ENCODE measurements around the gene ACER3.

Gene ACER3

GRCh38 chr11:76974179-76974891 is 113.6 kb downstream of the ACER3 start:
- no peaks in the 10 kb centered on the region for H3K27me3 ChIP-seq (ENCODE audit: control insufficient read depth, insufficient read depth, low read length)
- no peaks in the 10 kb centered on the region for H3K36me3 ChIP-seq (ENCODE audit: control insufficient read depth, insufficient read depth, low read length)
- H2AFZ ChIP-seq = no peak overlapping the region
- no peak overlapping the region for H3K27ac ChIP-seq
- H3K79me2 ChIP-seq = no peaks in the 10 kb centered on the region
- TF ChIP-seq CTCF (IDR thresholded peaks at IDR 0.05) = no peak
- no peak overlapping the region for H3K4me2 ChIP-seq (ENCODE audit: low read length)
- no peaks in the 10 kb centered on the region for H3K4me1 ChIP-seq
- no peak overlapping the region for H3K4me3 ChIP-seq (ENCODE audit: low read depth, low read length)
- H3K9me3 ChIP-seq (ENCODE audit: control insufficient read depth, low read length) = no peaks in the 10 kb centered on the region
- H3K9ac ChIP-seq = no peak overlapping the region

- TF ChIP-seq CTCF (IDR thresholded peaks at IDR 0.05) = no peak
- Histone ChIP-seq H3K4me1 (no peaks in the 10 kb centered on the region), H3K4me2 (ENCODE audit: low read length) (no peak overlapping the region), H3K4me3 (ENCODE audit: low read depth, low read length) (no peak overlapping the region), H3K9ac (no peak overlapping the region), H2AFZ (no peak overlapping the region), H3K79me2 (no peaks in the 10 kb centered on the region), H3K27me3 (ENCODE audit: control insufficient read depth, insufficient read depth, low read length) (no peaks in the 10 kb centered on the region), H3K36me3 (ENCODE audit: control insufficient read depth, insufficient read depth, low read length) (no peaks in the 10 kb centered on the region), H3K27ac (no peak overlapping the region), H3K9me3 (ENCODE audit: control insufficient read depth, low read length) (no peaks in the 10 kb centered on the region)
Observed at GRCh38 chr11:76975513-76975912, 114.8 kb downstream of the ACER3 start.

GRCh38 chr11:76977791-76978190 is 117.1 kb downstream of the ACER3 start:
- Histone ChIP-seq H2AFZ (no peak overlapping the region), H3K9ac (no peak overlapping the region), H3K4me1 (no peaks in the 10 kb centered on the region), H3K4me3 (ENCODE audit: low read depth, low read length) (no peak overlapping the region), H3K4me2 (ENCODE audit: low read length) (no peak overlapping the region), H3K27me3 (ENCODE audit: control insufficient read depth, insufficient read depth, low read length) (no peaks in the 10 kb centered on the region), H3K79me2 (no peaks in the 10 kb centered on the region), H3K36me3 (ENCODE audit: control insufficient read depth, insufficient read depth, low read length) (no peaks in the 10 kb centered on the region), H3K9me3 (ENCODE audit: control insufficient read depth, low read length) (no peaks in the 10 kb centered on the region), H3K27ac (no peak overlapping the region)
- TF ChIP-seq CTCF (IDR thresholded peaks at IDR 0.05) = no peak

GRCh38 chr11:76978239-76978638 is 117.5 kb downstream of the ACER3 start:
- Histone ChIP-seq H3K27ac (no peak overlapping the region), H3K4me1 (no peaks in the 10 kb centered on the region), H2AFZ (no peak overlapping the region), H3K4me2 (ENCODE audit: low read length) (no peak overlapping the region), H3K9me3 (ENCODE audit: control insufficient read depth, low read length) (no peaks in the 10 kb centered on the region), H3K27me3 (ENCODE audit: control insufficient read depth, insufficient read depth, low read length) (no peaks in the 10 kb centered on the region), H3K4me3 (ENCODE audit: low read depth, low read length) (no peak overlapping the region), H3K79me2 (no peaks in the 10 kb centered on the region), H3K9ac (no peak overlapping the region), H3K36me3 (ENCODE audit: control insufficient read depth, insufficient read depth, low read length) (no peaks in the 10 kb centered on the region)
- TF ChIP-seq CTCF (IDR thresholded peaks at IDR 0.05) = no peak

GRCh38 chr11:76978818-76979217 is 118.1 kb downstream of the ACER3 start:
- Histone ChIP-seq H3K36me3 (ENCODE audit: control insufficient read depth, insufficient read depth, low read length) (no peaks in the 10 kb centered on the region), H3K4me3 (ENCODE audit: low read depth, low read length) (no peak overlapping the region), H3K9me3 (ENCODE audit: control insufficient read depth, low read length) (no peaks in the 10 kb centered on the region), H3K79me2 (no peaks in the 10 kb centered on the region), H3K4me2 (ENCODE audit: low read length) (no peak overlapping the region), H3K9ac (no peak overlapping the region), H3K27me3 (ENCODE audit: control insufficient read depth, insufficient read depth, low read length) (no peaks in the 10 kb centered on the region), H2AFZ (no peak overlapping the region), H3K27ac (no peak overlapping the region), H3K4me1 (no peaks in the 10 kb centered on the region)
- no peak for TF ChIP-seq CTCF (IDR thresholded peaks at IDR 0.05)
